H1 (cell line): Measurements from ENCODE around the gene RNASE4. TPM values are rescaled to one million over a fixed set of nuclear protein-coding genes. Genes with fewer than 3 reads are reported as not detected.
A peak's percentile ranks its signal among the peaks of the same experiment; 100 is the strongest.

Experiments used
- CTCF ChIA-PET: fragments of 300-600 bp; sonication (Branson Sonifier 250); formaldehyde crosslinking; loops from one replicate; lab custom pipeline; 2021; ENCODE audit not compliant: partially characterized antibody; lab: Charles Lee
- POLR2A ChIA-PET: fragments of 300-600 bp; sonication (Branson Sonifier 250); formaldehyde crosslinking; loops from one replicate; lab custom pipeline; 2021; ENCODE audit warnings: inconsistent platforms; ENCODE audit not compliant: partially characterized antibody; lab: Charles Lee
- DNase-seq, 2 experiments: peaks; one replicate each; pipeline versions ENCODE4 v3.0.0 to v3.0.0-alpha.2; 2010 to 2022; ENCODE audit warnings: low spot score in 2 of 2, low read depth in 1 of 2, mixed read lengths in 1 of 2
- FAIRE-seq: peaks from 2 replicates; lab custom pipeline; 2011; peaks lifted over from hg19 to GRCh38; lab: Jason Lieb, UNC
- H2AFZ ChIP-seq: 2 replicates; pipeline ENCODE4 v1.8.1; 2012; ENCODE audit warnings: low read length, inconsistent platforms
- H2AK5ac ChIP-seq: 2 replicates; pipeline ENCODE4 v1.6.1; 2013; ENCODE audit warnings: low read depth, low read length
- H2BK120ac ChIP-seq: replicated peaks from 2 replicates; pipeline ENCODE3; 2013; ENCODE audit warnings: low read depth, low read length, inconsistent platforms
- H2BK12ac ChIP-seq: 2 replicates; pipeline ENCODE4 v1.6.1; 2013; ENCODE audit warnings: low read depth, low read length
- H2BK15ac ChIP-seq: 2 replicates; pipeline ENCODE4 v1.6.1; 2013; ENCODE audit warnings: low read length
- H2BK20ac ChIP-seq: 2 replicates; pipeline ENCODE4 v1.6.1; 2013; ENCODE audit warnings: low read length
- H2BK5ac ChIP-seq: 2 replicates; pipeline ENCODE4 v1.6.1; 2013; ENCODE audit warnings: low read depth, low read length
- H3K14ac ChIP-seq: 2 replicates; pipeline ENCODE4 v1.6.1; 2013; ENCODE audit warnings: inconsistent platforms; ENCODE audit not compliant: insufficient read length
- H3K18ac ChIP-seq: 2 replicates; pipeline ENCODE4 v1.6.1; 2013; ENCODE audit warnings: low read length; ENCODE audit errors: extremely low read depth
- H3K23ac ChIP-seq: 2 replicates; pipeline ENCODE4 v1.6.1; 2013; ENCODE audit warnings: inconsistent platforms; ENCODE audit not compliant: insufficient read length
- H3K23me2 ChIP-seq: 2 replicates; pipeline ENCODE4 v1.6.1; 2013; ENCODE audit warnings: low read depth, low read length
- H3K27ac ChIP-seq: 2 replicates; pipeline ENCODE4 v1.6.1; 2011; ENCODE audit warnings: low read depth, low read length, inconsistent platforms
- H3K27me3 ChIP-seq, 4 experiments: replicated peaks in 1 of 4; 1 replicate in 1 of 4; 2 replicates in 3 of 4; pipeline versions ENCODE4 v1.6.1 to v1.8.1; 2011 to 2013; ENCODE audit warnings: low read length in 3 of 4, mild to moderate bottlenecking in 3 of 4, inconsistent platforms in 2 of 4, mixed read lengths in 2 of 4, moderate library complexity in 1 of 4; ENCODE audit not compliant: control insufficient read depth in 3 of 4, insufficient read depth in 3 of 4; ENCODE audit errors: extremely low read depth in 1 of 4
- H3K36me3 ChIP-seq, 4 experiments: 2 replicates each; pipeline versions ENCODE4 v1.6.1 to v1.8.1; 2011 to 2013; ENCODE audit warnings: mild to moderate bottlenecking in 4 of 4, low read length in 3 of 4, moderate library complexity in 2 of 4, control low read depth in 1 of 4, inconsistent platforms in 1 of 4; ENCODE audit not compliant: insufficient read depth in 4 of 4, control insufficient read depth in 2 of 4
- H3K4ac ChIP-seq: replicated peaks from 2 replicates; pipeline ENCODE3; 2013; ENCODE audit warnings: low read length, low read depth, mixed read lengths, inconsistent platforms; ENCODE audit not compliant: insufficient read length
- H3K4me1 ChIP-seq, 4 experiments: replicated peaks in 1 of 4; 1 replicate in 1 of 4; 2 replicates in 3 of 4; pipeline versions ENCODE4 v1.6.1 to v1.8.1; 2011 to 2013; ENCODE audit warnings: low read length in 3 of 4, inconsistent platforms in 2 of 4, mixed read lengths in 1 of 4; ENCODE audit not compliant: insufficient read depth in 4 of 4, control insufficient read depth in 3 of 4
- H3K4me2 ChIP-seq, 2 experiments: 2 replicates each; pipeline versions ENCODE4 v1.6.1 to v1.8.1; 2011 to 2013; ENCODE audit warnings: low read depth in 2 of 2, low read length in 2 of 2, control low read depth in 1 of 2, inconsistent platforms in 1 of 2, mild to moderate bottlenecking in 1 of 2; ENCODE audit not compliant: insufficient read depth in 1 of 2
- H3K4me3 ChIP-seq, 4 experiments: fragments of 200-600, 300-600 bp in 1 of 4; sonication (generic), shearing (Covaris generic), sonication (Bioruptor Twin) in 1 of 4; 2 replicates each; pipeline versions ENCODE4 v1.5.1 to v1.8.1; 2011 to 2016; ENCODE audit warnings: low read length in 4 of 4, low read depth in 3 of 4, control low read depth in 2 of 4, inconsistent platforms in 2 of 4, mild to moderate bottlenecking in 2 of 4, mixed read lengths in 1 of 4, moderate library complexity in 1 of 4; ENCODE audit not compliant: insufficient read depth in 2 of 4; ENCODE audit errors: extremely low read depth in 1 of 4
- H3K56ac ChIP-seq: replicated peaks from 2 replicates; pipeline ENCODE3; 2013; ENCODE audit warnings: low read depth, mild to moderate bottlenecking, mixed read lengths, low read length, inconsistent platforms; ENCODE audit not compliant: insufficient read length
- H3K79me1 ChIP-seq: 2 replicates; pipeline ENCODE4 v1.6.1; 2013; ENCODE audit warnings: low read depth, low read length, control low read depth
- H3K79me2 ChIP-seq, 2 experiments: 2 replicates each; pipeline versions ENCODE4 v1.6.1 to v1.8.1; 2012 to 2013; ENCODE audit warnings: low read length in 2 of 2, mild to moderate bottlenecking in 2 of 2, inconsistent platforms in 1 of 2; ENCODE audit not compliant: insufficient read depth in 2 of 2, control insufficient read depth in 1 of 2
- H3K9ac ChIP-seq, 4 experiments: replicated peaks in 1 of 4; 1 replicate in 1 of 4; 2 replicates in 3 of 4; pipeline versions ENCODE4 v1.6.1 to v1.8.1; 2011 to 2013; ENCODE audit warnings: low read depth in 3 of 4, low read length in 3 of 4, control low read depth in 2 of 4, mild to moderate bottlenecking in 2 of 4, moderate library complexity in 2 of 4, inconsistent platforms in 1 of 4; ENCODE audit errors: extremely low read depth in 1 of 4
- H3K9me3 ChIP-seq, 2 experiments: 2 replicates each; pipeline versions ENCODE4 v1.6.1 to v1.8.1; 2012 to 2013; ENCODE audit warnings: mild to moderate bottlenecking in 2 of 2, moderate library complexity in 2 of 2, control low read depth in 1 of 2, inconsistent platforms in 1 of 2, low read depth in 1 of 2, low read length in 1 of 2, mixed read lengths in 1 of 2; ENCODE audit not compliant: insufficient read depth in 2 of 2
- H4K20me1 ChIP-seq, 2 experiments: replicated peaks in 1 of 2; 2 replicates each; pipeline versions ENCODE3 to v1.8.1; 2011 to 2013; ENCODE audit warnings: inconsistent platforms in 2 of 2, low read length in 2 of 2, mild to moderate bottlenecking in 1 of 2; ENCODE audit not compliant: insufficient read depth in 2 of 2, control insufficient read depth in 1 of 2
- H4K5ac ChIP-seq: 2 replicates; pipeline ENCODE4 v1.6.1; 2013; ENCODE audit warnings: low read length, low read depth, mixed read lengths, inconsistent platforms; ENCODE audit not compliant: insufficient read length
- H4K8ac ChIP-seq: 2 replicates; pipeline ENCODE4 v1.8.0; 2013; ENCODE audit warnings: mild to moderate bottlenecking, moderate library complexity, low read length, inconsistent platforms; ENCODE audit not compliant: insufficient read depth; ENCODE audit errors: extremely low read depth
- H4K91ac ChIP-seq: replicated peaks from 2 replicates; pipeline ENCODE3; 2013; ENCODE audit warnings: low read length, mixed read lengths, inconsistent platforms; ENCODE audit not compliant: insufficient read length
- BRCA1 ChIP-seq: IDR thresholded peaks from 2 replicates; pipeline ENCODE4 v1.6.1; 2012; ENCODE audit warnings: low read depth, low read length, improper control_type of control experiment
- POU5F1 ChIP-seq: IDR thresholded peaks from 2 replicates; pipeline ENCODE4 v1.6.1; 2011; ENCODE audit warnings: low read depth, mild to moderate bottlenecking, low read length, moderate library complexity
- TCF12 ChIP-seq: IDR thresholded peaks from 2 replicates; pipeline ENCODE4 v1.6.1; 2011; ENCODE audit warnings: low read depth, mild to moderate bottlenecking, low read length
- YY1 ChIP-seq: IDR thresholded peaks from 2 replicates; pipeline ENCODE4 v1.6.1; 2011; ENCODE audit warnings: low read depth, mild to moderate bottlenecking, low read length
- WGBS, 2 experiments: shearing (Covaris generic) in 1 of 2; methylation state at CpG; one replicate each; pipeline versions ENCODE4 v1.1.6 to v1.1.7; 2013 to 2015; ENCODE audit warnings: low lambda C conversion rate in 2 of 2, mixed read lengths in 2 of 2, inconsistent platforms in 1 of 2, low coverage in 1 of 2, missing lambda C conversion rate in 1 of 2; ENCODE audit not compliant: insufficient replicate concordance in 2 of 2, insufficient coverage in 1 of 2, insufficient read length in 1 of 2; ENCODE audit errors: extremely low coverage in 1 of 2, missing lambda C conversion rate in 1 of 2; 5-methylcytosine and 5-hydroxymethylcytosine counted together
- polyA plus RNA-seq, 7 experiments: library from polyadenylated mRNA; depleted of rRNA in 3 of 7; stranded (reverse) in 5 of 7; unstranded in 2 of 7; fragments of >200 nt in 5 of 7; fragments of 200-250 nt in 2 of 7; gene quantifications; 1 replicate in 5 of 7; 2 replicates in 1 of 7; 4 replicates in 1 of 7; pipeline versions ENCODE4 v1.2.1 to v1.2.3, GENCODE V29; 2011 to 2013; ENCODE audit warnings: missing spikeins in 2 of 7, mixed read lengths in 2 of 7
- total RNA-seq: library from RNA; stranded (reverse); fragmentation: NEBNext Ultra II Directional; extraction: Animal tissue kit (Norgen Biotek cat#: 25700); gene quantifications from 2 replicates; pipeline ENCODE4 v1.2.1, GENCODE V29; 2021
- TF ChIP-seq, protein P1 (sequence below): IDR thresholded peaks from 2 replicates; pipeline ENCODE4 v1.6.1; 2012; ENCODE audit warnings: inconsistent platforms

Gene RNASE4
- total and polyA plus RNA-seq, 2 of the 8 experiments (the other 6 are each of a cell fraction or from before 2014, with no cell fraction given): 0.61 to 3.5 TPM

DNA sequence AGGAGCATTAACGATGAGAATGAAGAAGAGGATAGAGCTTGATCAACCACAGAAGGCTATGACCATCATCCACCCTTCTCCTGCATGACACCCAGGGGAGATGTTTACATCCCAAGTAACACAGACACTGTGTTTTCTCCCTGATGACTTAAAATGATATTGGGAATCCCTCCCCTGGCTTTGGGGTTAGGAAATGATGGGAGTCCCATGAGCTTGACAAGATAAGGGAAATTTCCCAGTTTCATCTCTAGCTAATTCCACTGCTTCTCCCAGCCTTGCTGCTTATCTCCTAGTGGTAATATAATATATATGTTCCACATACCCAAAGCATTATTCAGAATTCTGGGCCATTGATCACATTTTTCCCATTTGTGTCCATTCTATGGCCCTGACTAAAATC is 38.9 kb upstream of the RNASE4 start:
- FAIRE-seq (no peak), DNase-seq (no peak)
- H3K4ac ChIP-seq: no peak overlapping the region
- H4K91ac ChIP-seq: no peak overlapping the region
- H2BK120ac ChIP-seq: no peak overlapping the region
- H2BK15ac ChIP-seq: 0 out of 2 replicates have a peak overlapping the region, but pooled peaks have one; percentile 54
- H3K4me2 ChIP-seq: no peak overlapping the region
- 93% methylated on average over 1 of the region's 1 CpG; no CpG with 5 or more reads in 1 of the 2 experiments for WGBS, 2 experiments
- H3K4me3 ChIP-seq: no peak overlapping the region
- no peak overlapping the region for H2AFZ ChIP-seq
- ChIA-PET POLR2A (no interaction called here), CTCF (interaction anchor here (0.6 to 3.9 kb wide), 7 partner anchors 10 to 259 kb away, joined by 3 to 12 read pairs (median 4); no protein-coding TSS in a partner anchor)
- no peaks in the 10 kb centered on the region for H3K79me2 ChIP-seq
- no peak overlapping the region for H2AK5ac ChIP-seq
- no peak overlapping the region for H2BK5ac ChIP-seq
- H3K14ac ChIP-seq: no peak overlapping the region
- no peak overlapping the region for H2BK12ac ChIP-seq
- no peak overlapping the region for H3K23ac ChIP-seq
- no peaks in the 10 kb centered on the region for H3K4me1 ChIP-seq
- no peaks in the 10 kb centered on the region for H3K23me2 ChIP-seq
- H3K79me1 ChIP-seq: no peaks in the 10 kb centered on the region
- H3K9me3 ChIP-seq: no peaks in the 10 kb centered on the region
- no peak overlapping the region; the same call in 1 of the 2 replicates for H2BK20ac ChIP-seq
- no peaks in the 10 kb centered on the region for H4K20me1 ChIP-seq
- H3K36me3 ChIP-seq: no peaks in the 10 kb centered on the region
- no peak for TF ChIP-seq POU5F1
- no peak for TF ChIP-seq TCF12
- TF ChIP-seq, protein P1, sequence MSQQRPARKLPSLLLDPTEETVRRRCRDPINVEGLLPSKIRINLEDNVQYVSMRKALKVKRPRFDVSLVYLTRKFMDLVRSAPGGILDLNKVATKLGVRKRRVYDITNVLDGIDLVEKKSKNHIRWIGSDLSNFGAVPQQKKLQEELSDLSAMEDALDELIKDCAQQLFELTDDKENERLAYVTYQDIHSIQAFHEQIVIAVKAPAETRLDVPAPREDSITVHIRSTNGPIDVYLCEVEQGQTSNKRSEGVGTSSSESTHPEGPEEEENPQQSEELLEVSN: no peak
- TF ChIP-seq BRCA1: no peak
- TF ChIP-seq YY1: no peak
- H3K56ac ChIP-seq: no peak overlapping the region
- H3K18ac ChIP-seq: no peak overlapping the region
- H3K9ac ChIP-seq: no peak overlapping the region
- no peak overlapping the region for H4K5ac ChIP-seq
- H3K27me3 ChIP-seq: no peaks in the 10 kb centered on the region
- H3K27ac ChIP-seq: no peak overlapping the region
- H4K8ac ChIP-seq: no peak overlapping the region
